HepG2 (cell line): Measurements from ENCODE around the gene HAX1. TPM values are rescaled to one million over a fixed set of nuclear protein-coding genes. Genes with fewer than 3 reads are reported as not detected.

Source experiments
- ARID5B ChIP-seq: IDR thresholded peaks from 2 replicates; pipeline ENCODE4 v1.4.0; 2020; ENCODE audit warnings: mild to moderate bottlenecking, missing genetic modification reagents
- ATF1 ChIP-seq: IDR thresholded peaks from 2 replicates; pipeline ENCODE4 v1.6.1; 2016; ENCODE audit warnings: mild to moderate bottlenecking, control low read depth
- BCL6 ChIP-seq: IDR thresholded peaks from 2 replicates; pipeline ENCODE4 v1.6.1; 2016; ENCODE audit warnings: missing genetic modification reagents, missing compliant biosample characterization
- CAMTA2 ChIP-seq: sonication (generic); formaldehyde crosslinking; IDR thresholded peaks from 2 replicates; pipeline ENCODE4 v1.4.0; 2020; ENCODE audit warnings: mild to moderate bottlenecking, missing genetic modification reagents, borderline replicate concordance
- CERS6 ChIP-seq: sonication (generic); formaldehyde crosslinking; IDR thresholded peaks from 2 replicates; pipeline ENCODE4 v1.5.0; 2020; ENCODE audit warnings: missing genetic modification reagents
- ETV5 ChIP-seq: IDR thresholded peaks from 2 replicates; pipeline ENCODE4 v1.6.1; 2018; ENCODE audit warnings: missing biosample characterization, missing genetic modification reagents, inconsistent platforms, borderline replicate concordance
- FOXA3 ChIP-seq: IDR thresholded peaks from 2 replicates; pipeline ENCODE4 v1.6.1; 2016; ENCODE audit warnings: missing genetic modification reagents, missing compliant biosample characterization
- GATAD2A ChIP-seq: IDR thresholded peaks from 2 replicates; pipeline ENCODE4 v1.6.1; 2016
- GZF1 ChIP-seq: sonication (generic); formaldehyde crosslinking; IDR thresholded peaks from 2 replicates; pipeline ENCODE4 v1.5.1; 2020; ENCODE audit warnings: mild to moderate bottlenecking, missing genetic modification reagents
- IRF1 ChIP-seq: sonication (generic); formaldehyde crosslinking; IDR thresholded peaks from 2 replicates; pipeline ENCODE4 v1.4.0; 2020; ENCODE audit warnings: low read depth, mild to moderate bottlenecking, missing genetic modification reagents
- MIER2 ChIP-seq: IDR thresholded peaks from 2 replicates; pipeline ENCODE4 v1.6.1; 2016; ENCODE audit warnings: missing biosample characterization, missing genetic modification reagents
- RBFOX2 ChIP-seq: fragments of 200-400 bp; formaldehyde crosslinking; IDR thresholded peaks from 2 replicates; pipeline ENCODE4 v1.6.1; 2017; ENCODE audit warnings: low read depth, mild to moderate bottlenecking, low read length
- RORA ChIP-seq: sonication (generic); formaldehyde crosslinking; IDR thresholded peaks from 2 replicates; pipeline ENCODE4 v1.5.0; 2020; ENCODE audit warnings: mild to moderate bottlenecking, missing genetic modification reagents, moderate library complexity
- SALL1 ChIP-seq: sonication (generic); formaldehyde crosslinking; IDR thresholded peaks from 2 replicates; pipeline ENCODE4 v1.8.0; 2022; ENCODE audit warnings: mild to moderate bottlenecking, missing genetic modification reagents
- SAP130 ChIP-seq: IDR thresholded peaks from 2 replicates; pipeline ENCODE4 v1.6.1; 2016; ENCODE audit warnings: low read depth
- SCMH1 ChIP-seq: sonication (generic); formaldehyde crosslinking; IDR thresholded peaks from 2 replicates; pipeline ENCODE4 v1.9.0; 2021; ENCODE audit warnings: missing genetic modification reagents, mild to moderate bottlenecking, borderline replicate concordance
- SKI ChIP-seq: fragments of 450-650 bp; IDR thresholded peaks from one replicate; pipeline ENCODE4 v1.6.1; 2018; ENCODE audit warnings: mild to moderate bottlenecking; ENCODE audit not compliant: partially characterized antibody
- SOX13 ChIP-seq, 3 experiments: fragments of 450-650 bp in 1 of 3; sonication (generic) in 1 of 3; formaldehyde crosslinking in 1 of 3; IDR thresholded peaks in 2 of 3; conservative IDR thresholded peaks in 1 of 3; 2 replicates each; pipeline versions ENCODE4 v1.5.0 to v1.6.1; 2016 to 2020; ENCODE audit warnings: antibody characterized with exemption in 1 of 3, mild to moderate bottlenecking in 1 of 3, missing compliant biosample characterization in 1 of 3, missing genetic modification reagents in 1 of 3, moderate library complexity in 1 of 3
- SOX5 ChIP-seq: IDR thresholded peaks from 2 replicates; pipeline ENCODE4 v1.6.1; 2016; ENCODE audit warnings: borderline replicate concordance
- SOX6 ChIP-seq, 2 experiments: fragments of 450-650 bp in 1 of 2; sonication (generic) in 1 of 2; formaldehyde crosslinking in 1 of 2; IDR thresholded peaks; 2 replicates each; pipeline versions ENCODE4 v1.4.0 to v1.6.1; 2017 to 2020; ENCODE audit warnings: antibody characterized with exemption in 1 of 2, mild to moderate bottlenecking in 1 of 2, missing genetic modification reagents in 1 of 2
- THAP11 ChIP-seq: IDR thresholded peaks from 2 replicates; pipeline ENCODE4 v1.6.1; 2016; ENCODE audit warnings: missing biosample characterization, missing genetic modification reagents
- ZNF292 ChIP-seq: sonication (generic); formaldehyde crosslinking; IDR thresholded peaks from 2 replicates; pipeline ENCODE4 v1.8.1; 2022; ENCODE audit warnings: mild to moderate bottlenecking, low read depth, missing genetic modification reagents, borderline replicate concordance
- ZNF362 ChIP-seq: sonication (generic); formaldehyde crosslinking; IDR thresholded peaks from 2 replicates; pipeline ENCODE4 v1.4.0; 2020; ENCODE audit warnings: missing genetic modification reagents, mild to moderate bottlenecking, borderline replicate concordance
- polyA plus RNA-seq, 8 experiments: library from polyadenylated mRNA; depleted of rRNA in 3 of 8; stranded (reverse) in 7 of 8; unstranded in 1 of 8; fragments of >200 nt; fragmentation: Illumina TruSeq in 4 of 8; extraction: Trizol in 4 of 8; gene quantifications; 2 replicates each; pipeline versions ENCODE4 v1.2.1 to v1.2.3, GENCODE V29; 2011 to 2016; ENCODE audit warnings: low read depth in 4 of 8, missing spikeins in 1 of 8, mixed read lengths in 1 of 8; ENCODE audit not compliant: insufficient read depth in 1 of 8
- total RNA-seq, 5 experiments: library from RNA; depleted of rRNA; stranded (reverse); fragments of >200 nt; fragmentation: Illumina TruSeq; extraction: Trizol; gene quantifications; 2 replicates each; pipeline ENCODE4 v1.2.3, GENCODE V29; 2016; ENCODE audit warnings: low read depth in 1 of 5

Gene HAX1
- total and polyA plus RNA-seq, 2 of the 13 experiments (the other 11 are each of a cell fraction or from before 2014, with no cell fraction given): 89.2 to 128 TPM

- TF ChIP-seq ARID5B (CRISPR knock-in tag): peak; percentile 20; the same call in 1 of the 2 replicates
- peak; percentile 75 for TF ChIP-seq SAP130 (CRISPR knock-in tag)
- TF ChIP-seq CAMTA2 (CRISPR knock-in tag): no peak
- TF ChIP-seq BCL6 (CRISPR knock-in tag): peak; percentile 92
- 0 out of 2 replicates have a peak, but pooled peaks have one; percentile 37 for TF ChIP-seq MIER2 (CRISPR knock-in tag)
- no peak for TF ChIP-seq SOX13 (IDR thresholded peaks at IDR 0.05)
- peak in 1 of 2 experiments; percentile 50; a peak in 1 of 4 replicates for TF ChIP-seq SOX13 (CRISPR knock-in tag; conservative IDR thresholded peaks at IDR 0.05 in 1 of 2, IDR thresholded peaks at IDR 0.05 in 1 of 2)
- 0 out of 2 replicates have a peak, but pooled peaks have one; percentile 12 for TF ChIP-seq THAP11
- peak; percentile 35; the same call in 1 of the 2 replicates for TF ChIP-seq ETV5
- TF ChIP-seq ATF1 (CRISPR knock-in tag): 0 out of 2 replicates have a peak, but pooled peaks have one; percentile 29
- TF ChIP-seq SALL1 (CRISPR knock-in tag): peak; percentile 43; the same call in 1 of the 2 replicates
- TF ChIP-seq GATAD2A (CRISPR knock-in tag): peak; percentile 34; the same call in 1 of the 2 replicates
- TF ChIP-seq RBFOX2: no peak
- peak; percentile 91; the same call in 1 of the 2 replicates for TF ChIP-seq ZNF292 (CRISPR knock-in tag)
- TF ChIP-seq CERS6: no peak
- no peak for TF ChIP-seq IRF1 (CRISPR knock-in tag)
- no peak for TF ChIP-seq SCMH1 (CRISPR knock-in tag)
- TF ChIP-seq SKI: peak; percentile 21
- no peak for TF ChIP-seq GZF1
- peak; percentile 77; the same call in 1 of the 2 replicates for TF ChIP-seq SOX5 (CRISPR knock-in tag)
- no peak for TF ChIP-seq SOX6 (IDR thresholded peaks at IDR 0.05)
- TF ChIP-seq SOX6 (CRISPR knock-in tag; IDR thresholded peaks at IDR 0.05): peak; percentile 55
- peak; percentile 9; the same call in 1 of the 2 replicates for TF ChIP-seq FOXA3 (CRISPR knock-in tag)
- TF ChIP-seq RORA (CRISPR knock-in tag): no peak
- no peak for TF ChIP-seq ZNF362 (CRISPR knock-in tag)
Measured at GRCh38 chr1:154320882-154321608, 48.6 kb downstream of the HAX1 start, which contains the start of gene AQP10 (continued).
